Amniotic stem cell (primary cell): ENCODE measurements around the gene RAB40B.
"Not testable (repeated sequence)": the region's sequence is repeated elsewhere in the genome, so short reads cannot be mapped to it uniquely, and the experiment has no call there.

ENCODE experiments used
- DNase-seq: peaks from one replicate; lab custom pipeline; 2025; lab: John Stamatoyannopoulos, UW

Gene RAB40B

DNA sequence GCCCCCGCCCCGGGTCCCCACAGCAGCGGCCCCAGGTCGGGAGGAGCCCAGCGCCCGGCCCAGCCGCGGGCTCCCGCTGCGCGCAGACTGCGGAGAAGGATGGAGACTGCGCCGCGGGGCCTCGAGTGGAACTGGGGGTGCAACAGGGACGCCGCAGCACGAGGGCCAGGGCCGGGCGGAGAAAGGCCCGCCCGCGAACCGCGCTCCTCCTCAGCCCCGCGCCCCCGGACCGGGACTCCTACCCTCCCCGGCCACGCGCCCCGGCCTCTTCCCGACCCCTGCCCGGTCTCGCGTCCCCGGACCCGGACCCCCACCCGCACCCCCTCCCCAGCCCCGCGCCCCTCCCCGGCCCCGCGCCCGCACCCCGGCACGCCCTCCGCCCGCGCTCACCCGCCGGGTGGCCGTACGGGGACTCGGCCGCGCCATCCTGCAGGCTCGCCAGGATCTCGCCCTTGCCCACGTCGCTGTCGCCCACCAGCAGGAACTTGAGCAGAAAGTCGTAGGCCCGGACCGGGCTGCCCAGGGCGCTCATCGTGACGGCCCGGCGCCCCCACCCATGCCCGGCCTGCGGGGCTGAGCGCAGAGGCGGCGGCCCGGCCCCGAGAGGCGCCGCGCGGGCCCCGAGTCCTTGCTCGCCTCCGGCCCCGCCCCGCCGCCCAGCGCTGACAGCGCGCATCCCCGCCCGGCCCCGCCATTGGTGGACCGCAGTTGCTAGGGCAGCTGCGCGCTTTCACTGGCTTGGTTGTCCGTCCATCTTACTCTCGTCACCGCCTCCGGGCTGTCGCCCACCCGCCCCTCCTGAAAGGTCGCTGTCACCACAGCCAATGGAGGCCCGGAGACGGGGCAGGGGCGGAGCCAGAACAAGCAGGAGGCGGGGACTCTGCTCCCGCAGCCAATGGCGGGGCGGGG is at the start of gene RAB40B:
Gene RAB40B (minus strand): TSS at position 634 of the 909 bp plus-strand sequence. CDS start 102 bp downstream, at position 532.
- peak; percentile 96 for DNase-seq

DNA sequence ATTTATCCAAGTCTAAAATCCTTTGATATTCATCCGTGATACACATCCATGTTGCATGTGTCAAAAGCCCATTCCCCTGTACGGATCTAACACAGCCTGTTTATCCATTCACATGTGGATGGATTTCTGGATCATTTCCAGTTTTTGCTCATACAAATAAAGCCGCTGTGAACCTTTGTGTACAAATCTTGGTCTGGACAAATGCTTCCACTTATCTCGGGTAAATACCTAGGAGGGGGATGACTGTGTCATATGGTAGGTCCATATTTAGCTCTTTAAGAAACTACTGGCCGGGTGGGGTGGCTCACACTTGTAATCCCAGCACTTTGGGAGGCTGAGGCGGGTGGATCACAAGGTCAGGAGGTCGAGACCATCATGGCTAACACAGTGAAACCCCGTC is 47.0 kb upstream of the RAB40B start:
- DNase-seq, result no peak

GRCh38 chr17:82744736-82745135 is 46.2 kb upstream of the RAB40B start:
- DNase-seq, result not testable (repeated sequence)

- no peak for DNase-seq
These were observed 45.1 kb upstream of the RAB40B start for GRCh38 chr17:82743344-82744219.

DNA sequence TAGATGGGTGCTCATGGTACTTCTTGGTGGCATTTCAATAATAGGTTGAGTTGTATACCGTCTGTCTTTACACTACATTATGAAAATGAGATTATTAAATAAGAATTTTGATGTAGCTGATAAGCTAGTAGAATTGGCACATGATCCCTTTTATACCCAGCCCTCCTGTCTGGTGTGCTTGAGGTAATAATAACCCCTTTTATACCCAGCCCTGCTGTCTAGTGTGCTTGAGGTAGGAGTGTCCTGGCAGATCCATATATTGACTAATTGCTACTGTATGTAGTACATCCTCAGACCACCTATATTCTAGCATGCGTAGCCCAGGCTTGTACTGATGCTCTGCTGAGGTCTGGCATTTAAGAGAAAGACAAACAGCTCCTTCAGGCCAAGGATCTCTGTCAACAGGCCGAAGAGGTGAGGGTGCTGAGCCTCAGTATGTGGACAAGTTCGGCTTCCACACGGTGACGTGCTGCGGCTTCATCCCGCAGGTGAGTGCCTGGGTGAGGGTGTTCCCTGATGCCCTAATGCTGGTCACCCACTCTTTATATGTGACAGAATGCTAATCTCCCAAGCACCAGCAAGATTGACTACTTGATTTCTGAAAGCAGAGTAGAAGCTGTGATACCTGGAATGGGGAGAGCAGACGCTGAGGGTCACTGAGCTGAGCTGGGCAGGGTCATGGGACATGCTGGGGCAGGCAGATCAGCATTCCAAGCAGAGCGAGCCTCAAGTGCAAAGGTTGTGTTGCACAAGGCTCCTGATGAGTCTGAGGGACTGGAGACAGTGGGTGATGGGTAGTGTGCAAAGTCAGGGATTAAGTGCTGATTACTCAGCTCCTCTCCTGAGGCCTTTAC is 42.6 kb upstream of the RAB40B start:
- no peak for DNase-seq

DNA sequence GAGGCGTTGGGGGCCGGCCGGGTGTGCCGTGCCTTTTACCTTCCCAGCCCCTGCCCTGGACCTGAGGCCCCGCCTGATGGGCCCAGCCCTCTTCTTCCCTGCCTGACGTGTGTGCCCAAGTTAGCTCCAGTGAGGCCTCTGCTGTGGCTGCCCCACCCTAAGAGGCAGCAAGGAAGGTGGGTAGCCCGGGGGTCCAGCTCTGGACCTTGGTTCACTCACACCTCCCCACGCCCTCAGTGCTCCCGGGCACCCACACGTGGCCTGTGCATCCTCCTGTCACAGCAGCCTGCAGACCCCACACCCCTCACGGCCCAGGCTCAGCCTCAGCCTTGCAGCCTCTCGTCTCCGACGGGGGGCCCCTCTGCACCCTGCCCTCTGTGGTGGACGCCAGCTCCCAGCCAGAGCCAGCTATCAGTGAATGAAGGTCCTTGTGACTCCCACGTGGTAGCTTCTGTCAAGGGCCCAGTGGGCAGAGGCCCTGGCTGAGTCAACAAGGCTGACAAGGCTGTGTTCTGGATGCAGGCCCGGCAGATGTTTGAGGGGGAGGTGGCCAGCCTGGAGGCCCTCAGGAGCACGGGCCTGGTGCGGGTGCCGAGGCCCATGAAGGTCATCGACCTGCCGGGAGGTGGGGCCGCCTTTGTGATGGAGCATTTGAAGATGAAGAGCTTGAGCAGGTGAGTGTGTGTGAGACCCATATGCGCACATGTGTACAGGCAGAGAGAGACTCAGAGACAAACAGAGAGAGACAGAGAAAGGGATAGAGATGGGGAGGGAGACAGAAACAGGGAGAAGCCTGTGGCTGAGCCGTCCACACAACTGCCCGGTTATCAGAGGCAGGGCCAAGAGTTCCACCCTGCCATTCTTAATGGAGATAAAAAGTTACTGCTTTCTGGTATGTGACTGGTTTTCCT is 39.7 kb upstream of the RAB40B start:
- DNase-seq, result no peak

GRCh38 chr17:82736511-82737185 is 38.1 kb upstream of the RAB40B start:
- DNase-seq, result no peak

DNA sequence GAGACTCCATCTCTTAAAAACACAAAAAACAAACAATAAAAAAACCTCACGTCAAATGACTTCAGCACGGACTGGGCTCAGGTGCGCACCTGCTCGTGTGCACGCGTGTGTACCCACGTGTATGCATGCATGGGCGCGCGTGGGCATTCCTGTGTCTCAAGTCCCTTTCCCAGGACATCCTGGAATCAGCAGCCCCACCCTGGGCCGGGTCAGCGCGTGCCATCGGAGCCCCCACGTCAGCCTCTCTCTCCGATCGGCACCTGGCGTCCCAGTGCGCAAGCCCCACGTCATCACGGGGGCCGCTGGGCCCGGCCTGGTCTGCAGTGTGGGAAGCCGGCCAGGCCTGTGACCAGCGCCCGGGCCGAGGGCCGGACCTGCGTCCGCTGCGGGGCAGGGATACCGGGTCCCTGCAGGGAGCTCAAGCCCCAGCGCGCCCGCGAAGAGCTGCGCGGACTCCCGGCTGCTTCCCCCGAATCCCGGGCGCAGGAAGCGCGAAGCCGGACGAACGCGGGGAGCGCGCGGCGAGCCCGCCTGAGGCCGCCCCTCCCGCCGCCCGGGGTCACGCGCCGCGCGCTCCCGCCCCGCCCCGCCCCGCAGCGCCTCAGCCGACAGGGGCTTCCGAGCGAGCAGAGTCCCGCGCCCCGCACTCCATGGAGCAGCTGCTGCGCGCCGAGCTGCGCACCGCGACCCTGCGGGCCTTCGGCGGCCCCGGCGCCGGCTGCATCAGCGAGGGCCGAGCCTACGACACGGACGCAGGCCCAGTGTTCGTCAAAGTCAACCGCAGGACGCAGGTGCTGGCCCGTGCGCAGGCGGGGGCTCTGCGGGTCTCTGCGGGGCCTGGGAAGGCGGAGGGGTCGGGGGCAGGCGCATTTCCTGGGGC is 36.7 kb upstream of the RAB40B start, which contains the start of gene FN3K:
Gene FN3K (plus strand): TSS at position 629 of the 880 bp plus-strand sequence. CDS start 22 bp downstream, at position 651.
- DNase-seq, result no peak

DNA sequence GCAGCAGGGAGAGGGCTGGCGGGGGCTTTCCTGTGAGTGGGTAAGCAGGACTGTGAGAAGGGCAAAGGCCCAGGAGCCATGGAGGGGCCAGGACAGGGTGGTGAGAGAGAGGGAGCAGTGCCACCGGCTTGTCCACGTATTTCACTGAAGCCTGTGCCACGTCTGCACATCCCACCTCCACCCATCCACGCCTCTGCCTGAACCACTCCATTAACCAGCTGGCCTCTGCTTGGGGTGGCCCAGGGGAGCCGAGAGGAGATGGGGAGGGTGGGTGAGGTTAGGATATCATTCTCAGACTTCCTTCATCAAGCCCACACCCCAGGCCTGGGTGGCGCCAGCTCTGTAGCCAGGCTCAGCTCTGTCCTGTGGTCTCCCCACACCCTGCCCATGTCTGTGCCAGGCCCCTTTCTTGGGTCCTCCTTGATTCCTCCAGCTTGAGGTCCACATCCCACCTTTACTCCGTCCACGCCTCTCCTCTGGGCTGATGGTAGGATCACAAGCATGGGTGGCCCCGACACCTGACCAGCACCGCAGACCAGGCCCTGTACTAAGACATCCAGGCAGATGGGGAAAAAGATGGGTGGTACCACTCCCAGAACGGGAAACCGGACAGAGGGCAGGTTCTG is 33.7 kb upstream of the RAB40B start:
- no peak for DNase-seq

DNA sequence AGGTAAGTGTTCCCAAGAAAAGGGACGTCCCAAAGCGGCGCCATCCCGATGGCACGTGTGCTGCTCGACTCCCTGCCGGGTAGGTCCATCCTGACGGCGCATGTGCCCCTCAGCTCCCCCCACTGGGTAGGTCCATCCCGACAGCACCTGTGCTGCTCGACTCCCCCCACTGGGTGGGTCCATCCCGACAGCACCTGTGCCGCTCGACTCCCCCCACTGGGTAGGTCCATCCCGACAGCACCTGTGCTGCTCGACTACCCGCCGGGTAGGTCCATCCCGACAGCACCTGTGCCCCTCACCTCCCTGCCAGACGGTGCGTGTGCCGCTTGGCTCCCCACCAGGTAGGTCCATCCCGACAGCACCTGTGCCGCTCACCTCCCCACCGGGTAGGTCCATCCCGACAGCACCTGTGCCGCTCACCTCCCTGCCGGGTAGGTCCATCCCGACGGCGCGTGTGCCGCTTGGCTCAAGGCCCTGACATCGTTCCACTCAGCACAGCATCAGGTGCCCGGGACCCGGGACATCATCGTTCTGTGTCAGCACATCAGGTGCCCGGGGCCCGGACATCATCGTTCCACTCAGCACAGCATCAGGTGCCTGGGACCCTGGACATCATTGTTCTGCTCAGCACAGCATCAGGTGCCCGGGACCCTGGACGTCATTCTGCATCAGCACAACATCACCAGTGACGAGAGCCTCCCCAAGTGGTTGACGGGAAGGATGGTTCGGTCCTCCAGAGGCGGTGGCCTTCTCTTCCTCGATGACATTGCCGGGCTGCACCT is 31.2 kb upstream of the RAB40B start:
- DNase-seq, result no peak

- DNase-seq, result no peak
These were observed 27.9 kb upstream of the RAB40B start for GRCh38 chr17:82726427-82726826.

DNA sequence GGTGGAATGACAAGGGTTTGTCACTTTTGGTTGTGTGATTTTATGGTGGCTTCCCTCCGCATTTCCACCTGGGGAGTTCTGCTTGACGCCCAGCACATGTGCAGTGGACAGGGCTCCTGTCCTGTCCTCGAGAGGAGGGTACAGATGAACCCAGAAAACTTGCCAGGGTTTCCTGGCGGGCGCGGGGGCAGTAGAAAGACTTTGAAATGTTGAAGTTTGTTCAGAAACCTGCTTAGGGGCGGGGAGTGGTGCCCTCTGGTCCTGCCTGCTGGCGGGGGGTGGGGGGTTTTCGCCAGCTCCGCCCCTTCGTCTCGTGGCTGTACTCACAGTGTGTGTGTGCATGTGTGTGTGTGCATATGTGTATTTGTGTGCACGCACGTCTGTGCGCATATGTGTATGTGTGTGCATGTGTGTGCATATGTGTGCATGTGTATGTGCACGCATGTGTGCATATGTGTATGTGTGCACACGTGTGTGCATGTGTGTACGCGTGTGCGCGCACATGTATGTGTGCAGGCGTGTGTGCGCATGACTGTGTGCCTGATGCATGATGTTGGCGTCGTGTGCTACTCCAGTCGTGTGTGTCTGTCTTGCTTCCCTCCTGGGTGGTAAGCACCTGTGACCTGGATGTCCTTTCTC is 24.8 kb upstream of the RAB40B start:
- DNase-seq, result no peak

- DNase-seq, result no peak
These were observed 24.0 kb upstream of the RAB40B start for GRCh38 chr17:82722341-82723013.

DNA sequence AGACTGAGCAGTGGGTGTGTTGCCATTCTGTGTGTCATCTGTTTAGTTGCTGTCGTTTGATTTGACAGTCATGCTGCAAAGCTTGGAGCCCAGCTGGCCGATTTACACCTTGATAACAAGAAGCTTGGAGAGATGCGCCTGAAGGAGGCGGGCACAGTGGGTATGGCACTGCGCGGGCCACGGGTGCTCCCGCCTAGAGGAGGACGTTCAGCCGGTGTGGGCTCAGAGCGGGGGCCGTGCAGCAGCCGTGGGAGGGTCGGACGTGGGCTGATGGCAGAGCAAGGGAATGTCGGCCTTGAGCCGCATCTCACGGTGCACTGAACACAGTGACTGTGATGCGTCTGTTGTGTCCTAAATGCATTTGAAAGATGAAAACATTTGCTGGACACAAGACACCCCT is 21.7 kb upstream of the RAB40B start:
- DNase-seq, result no peak

- no peak for DNase-seq
These were observed 20.6 kb upstream of the RAB40B start for GRCh38 chr17:82718986-82719685.
